MV-4-11 (cell line): ENCODE data around the gene CDK18.

Source experiments
- DNase-seq: peaks from one replicate; lab custom pipeline; 2025; lab: John Stamatoyannopoulos, UW

The CDK18 gene

DNA sequence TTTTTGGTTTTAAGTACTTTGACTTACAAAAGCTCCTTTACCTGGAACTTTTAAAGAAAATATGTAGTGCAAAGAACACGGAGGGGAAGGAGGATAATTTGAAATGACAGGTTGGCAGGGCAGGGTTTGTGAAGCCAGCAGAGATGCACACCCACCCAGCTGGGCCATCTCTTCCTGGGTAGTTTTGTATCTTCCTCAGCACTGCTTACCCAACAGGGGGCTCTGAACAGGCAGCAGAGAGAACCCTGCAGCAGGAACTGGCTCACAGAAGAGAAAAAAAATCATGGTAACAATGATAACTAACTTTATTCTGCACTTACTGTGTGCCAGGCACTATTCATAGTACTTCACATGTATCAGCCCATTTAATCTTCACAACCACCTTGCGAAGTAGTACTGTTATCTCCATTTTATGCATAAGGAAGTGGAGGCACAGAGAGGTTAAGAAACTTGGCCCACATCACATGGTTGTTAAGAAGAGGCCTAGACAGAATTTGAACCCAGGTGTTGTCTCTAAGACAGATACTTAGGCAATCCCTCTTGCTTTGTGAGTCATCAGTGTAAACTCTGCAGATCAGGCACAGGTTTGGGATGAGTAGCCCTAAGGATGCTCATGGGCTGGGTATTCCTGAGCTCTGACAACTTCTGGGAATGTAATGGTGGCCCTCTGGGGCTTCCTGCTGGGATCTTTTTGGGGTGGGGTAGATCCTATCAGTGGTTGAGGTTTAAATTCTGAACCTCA, 66.5 kb downstream of the CDK18 start:
- DNase-seq: no peak

DNA sequence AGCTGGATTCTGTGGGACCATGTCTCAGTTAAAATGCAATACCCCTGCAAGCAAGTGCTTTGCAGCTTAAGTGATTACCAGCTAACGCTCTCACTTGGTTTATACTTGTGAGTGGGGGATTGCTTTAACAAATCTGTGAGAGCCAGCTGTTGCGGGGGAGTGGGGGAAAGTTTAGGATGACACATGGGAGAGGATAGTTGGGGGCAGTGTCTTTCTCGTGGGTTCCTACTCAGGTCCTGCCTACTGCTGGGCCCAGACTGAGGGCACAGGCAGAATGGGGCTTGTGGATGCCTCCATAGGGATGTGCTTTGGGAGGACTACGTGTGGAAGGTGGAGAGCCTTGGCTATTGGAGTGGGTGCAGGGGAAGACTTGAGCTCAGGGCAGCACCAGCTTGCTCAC, 67.3 kb downstream of the CDK18 start:
- DNase-seq: no peak

DNA sequence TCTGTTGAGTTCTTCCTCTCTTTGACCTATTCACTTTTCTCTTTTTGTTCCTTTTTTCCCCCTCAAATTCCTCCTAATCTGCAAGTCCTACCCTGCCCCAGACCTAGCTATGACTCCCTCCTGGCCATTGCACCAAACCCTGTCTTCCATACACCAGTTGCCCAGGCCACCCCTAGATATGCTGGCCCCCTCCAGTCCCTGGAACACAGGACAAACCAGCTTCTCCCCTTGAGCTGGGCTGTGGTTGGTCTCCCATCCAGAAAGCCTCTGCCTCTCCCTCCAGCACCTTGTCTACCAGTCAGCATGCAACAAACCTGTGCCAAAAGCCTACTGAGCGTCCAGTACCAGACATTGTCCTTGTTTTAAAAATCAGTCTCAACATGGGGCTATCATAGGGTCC, 68.0 kb downstream of the CDK18 start:
- DNase-seq: no peak

DNA sequence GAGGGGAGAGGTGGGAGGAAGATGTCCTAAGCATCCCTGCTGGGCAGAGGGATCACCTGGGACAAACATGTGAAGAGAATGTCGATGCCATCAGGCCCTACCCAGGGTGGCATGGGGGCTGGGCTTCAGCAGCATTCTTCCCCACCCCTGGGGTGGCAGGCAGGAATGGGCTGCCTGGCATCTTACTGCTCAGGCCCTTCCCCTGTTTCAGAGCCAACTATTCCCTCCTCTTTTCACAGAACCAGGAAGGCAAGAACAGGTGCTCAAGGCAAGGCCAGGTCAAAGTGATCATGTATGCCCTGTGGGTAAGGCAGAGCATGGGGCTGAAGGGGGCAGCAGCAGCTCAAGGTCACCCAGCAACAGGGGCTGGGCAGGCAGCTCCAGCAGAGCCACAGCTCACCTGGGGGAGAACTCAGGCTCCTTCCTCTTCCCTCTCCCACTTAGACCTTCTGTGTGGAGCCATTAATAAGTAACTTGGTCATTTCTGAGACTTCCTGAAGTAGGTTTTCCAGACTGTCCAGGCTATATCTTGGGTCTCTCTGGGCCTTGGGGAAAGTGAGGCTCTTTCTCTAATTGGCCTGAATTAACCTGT, 70.9 kb downstream of the CDK18 start:
- DNase-seq: no peak

DNA sequence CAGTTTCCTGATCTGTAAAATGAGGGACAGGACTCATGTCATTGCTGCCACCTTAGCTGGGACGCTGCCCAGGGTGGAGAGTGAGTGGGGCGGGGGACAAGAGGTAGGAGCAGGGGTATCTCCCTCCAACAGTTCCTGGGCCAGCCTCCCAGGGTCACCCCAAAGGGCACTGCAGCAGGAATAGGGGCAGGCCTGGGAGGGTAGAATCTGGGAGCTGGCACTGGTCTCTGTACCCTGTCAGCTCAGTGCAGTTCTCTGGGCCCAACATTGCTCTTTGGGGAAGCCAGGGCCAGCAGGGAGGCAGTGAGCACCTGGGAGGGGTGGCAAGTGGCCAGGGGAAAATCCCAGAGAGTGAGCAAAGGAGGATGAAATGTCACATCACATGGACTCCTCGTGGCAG, 71.5 kb downstream of the CDK18 start:
- no peak for DNase-seq

DNA sequence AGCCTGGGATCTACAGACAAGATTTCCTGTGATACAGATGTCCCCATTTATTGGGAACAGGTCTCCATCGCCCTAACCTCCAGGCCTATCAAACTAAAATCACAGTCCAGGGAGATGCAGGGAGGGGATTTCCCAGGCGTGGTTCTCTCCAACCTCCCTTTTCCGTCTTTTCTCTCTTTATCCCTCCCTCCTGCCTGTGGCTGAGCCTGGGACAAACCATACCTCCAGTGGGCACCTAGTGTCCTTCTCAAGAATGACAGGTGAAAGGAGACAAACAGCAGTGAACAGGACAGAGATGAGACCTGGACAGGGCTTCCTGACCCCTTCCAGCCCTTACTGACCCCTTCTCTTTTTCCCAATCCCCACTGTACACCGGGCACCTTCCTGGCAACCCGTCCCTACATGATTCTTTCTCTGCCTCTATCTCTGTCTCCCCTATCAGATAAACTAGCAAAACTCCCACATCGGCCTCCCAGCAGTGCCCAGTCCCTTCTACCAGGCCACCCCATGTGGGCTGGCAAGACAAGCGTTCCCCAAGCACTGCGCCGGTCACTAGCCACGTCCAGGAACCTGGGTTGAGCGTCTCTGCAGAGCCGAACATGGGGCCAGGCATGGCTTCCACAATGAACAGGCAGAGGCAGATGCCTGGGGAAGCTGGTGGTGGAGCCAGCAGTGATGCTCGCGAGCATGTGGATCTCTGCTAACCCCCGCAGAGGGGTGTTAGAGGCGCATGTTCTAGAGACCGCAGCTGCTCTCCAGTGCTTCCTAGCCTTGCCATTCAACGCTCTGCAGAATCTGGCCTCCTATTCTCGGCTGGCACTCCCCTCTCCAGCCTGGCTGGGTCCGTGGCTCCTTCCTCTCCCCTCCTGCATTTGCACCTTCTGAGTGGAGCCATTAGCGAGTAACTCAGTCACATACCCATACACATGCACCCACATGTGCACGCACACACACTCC, 72.6 kb downstream of the CDK18 start:
- no peak for DNase-seq

DNA sequence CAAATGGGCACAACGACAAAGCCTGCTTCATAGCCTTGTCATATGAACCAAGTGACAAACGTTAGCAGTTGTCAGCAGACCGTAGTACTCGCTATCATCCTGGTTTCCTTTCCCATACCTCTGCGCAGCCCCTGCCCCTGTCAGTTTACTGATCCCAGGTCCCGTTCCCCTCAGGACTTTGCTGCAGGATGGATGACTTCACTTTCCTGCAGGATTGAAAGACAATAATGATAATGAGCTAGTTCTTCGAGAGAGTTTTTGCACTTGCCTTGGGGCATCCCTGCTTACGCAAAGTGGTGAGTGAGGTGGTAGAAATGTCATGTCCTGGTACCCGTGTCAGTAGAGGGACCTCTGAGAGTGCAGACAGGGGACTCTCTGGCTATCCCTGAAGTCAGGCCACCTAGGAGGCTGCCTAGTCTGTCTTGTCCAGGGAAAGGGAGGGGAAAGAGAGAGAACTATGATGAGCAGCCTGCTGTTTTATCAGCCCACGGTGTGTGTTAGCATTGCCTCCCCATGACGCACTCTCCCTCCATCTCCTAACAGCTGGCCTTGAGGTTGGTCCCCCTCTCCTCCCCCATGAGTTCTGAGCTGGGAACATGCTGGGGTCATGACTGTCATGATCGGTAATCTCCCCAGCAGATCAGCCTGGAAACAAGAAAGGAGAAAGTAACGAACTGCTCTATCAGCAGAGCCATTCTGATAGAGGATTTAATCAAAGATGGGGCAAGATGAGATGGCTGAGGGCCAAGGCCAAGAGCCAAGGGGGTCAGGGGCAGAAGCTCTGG, 73.6 kb downstream of the CDK18 start:
- no peak for DNase-seq

DNA sequence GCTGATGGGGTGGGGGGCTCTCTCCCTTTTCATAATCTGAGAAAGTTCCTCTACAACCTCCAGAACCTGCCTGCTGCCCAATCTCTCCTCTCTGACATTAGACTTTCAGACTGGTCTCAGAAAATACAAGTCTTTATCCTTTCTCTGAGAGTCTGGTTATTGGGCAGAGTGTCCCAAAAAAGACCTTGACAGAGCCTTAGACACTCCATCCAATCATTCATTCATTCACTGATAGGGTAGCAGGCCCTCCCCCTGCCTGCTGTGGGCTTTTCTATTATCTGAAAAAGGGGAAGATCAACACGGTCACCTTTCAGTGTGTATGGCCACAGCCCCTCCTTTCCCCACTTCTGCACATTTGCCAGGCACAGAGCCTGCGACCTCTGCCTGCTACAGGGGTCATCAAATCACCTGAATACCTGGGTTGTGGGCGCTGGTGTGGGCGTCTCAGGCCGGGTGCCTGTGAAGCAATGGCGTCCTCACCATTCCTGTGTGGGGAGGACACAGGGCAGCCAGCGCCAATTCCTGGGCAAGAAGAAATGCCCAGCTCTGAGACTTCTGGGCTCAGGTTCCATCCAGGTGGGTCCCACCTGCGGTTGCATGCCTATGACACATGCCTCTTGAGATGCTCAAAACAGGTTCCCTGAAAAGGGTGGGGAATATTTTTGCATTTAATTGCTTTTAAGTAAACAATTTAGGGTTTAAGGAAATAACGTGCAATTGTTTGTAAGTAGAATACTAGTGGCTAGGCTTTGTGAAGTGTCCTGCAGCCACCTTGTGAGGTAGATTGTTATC, 74.5 kb downstream of the CDK18 start:
- DNase-seq: no peak

DNA sequence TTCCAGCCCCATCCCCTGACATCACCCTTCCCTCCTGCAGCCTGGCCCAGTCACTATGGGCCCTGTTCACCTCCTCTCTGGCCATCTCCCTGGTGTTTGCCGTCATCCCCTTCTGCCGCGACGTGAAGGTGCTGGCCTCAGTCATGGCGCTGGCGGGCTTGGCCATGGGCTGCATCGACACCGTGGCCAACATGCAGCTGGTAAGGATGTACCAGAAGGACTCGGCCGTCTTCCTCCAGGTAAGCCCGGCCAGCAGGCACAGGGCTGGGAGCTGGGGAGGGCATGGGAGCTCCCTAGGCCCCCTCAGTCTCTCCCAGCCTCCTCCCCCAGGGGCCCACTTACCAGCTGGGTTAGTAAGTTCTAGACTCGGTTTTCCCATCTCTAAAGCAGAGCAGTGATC, 75.2 kb downstream of the CDK18 start:
- no peak for DNase-seq

DNA sequence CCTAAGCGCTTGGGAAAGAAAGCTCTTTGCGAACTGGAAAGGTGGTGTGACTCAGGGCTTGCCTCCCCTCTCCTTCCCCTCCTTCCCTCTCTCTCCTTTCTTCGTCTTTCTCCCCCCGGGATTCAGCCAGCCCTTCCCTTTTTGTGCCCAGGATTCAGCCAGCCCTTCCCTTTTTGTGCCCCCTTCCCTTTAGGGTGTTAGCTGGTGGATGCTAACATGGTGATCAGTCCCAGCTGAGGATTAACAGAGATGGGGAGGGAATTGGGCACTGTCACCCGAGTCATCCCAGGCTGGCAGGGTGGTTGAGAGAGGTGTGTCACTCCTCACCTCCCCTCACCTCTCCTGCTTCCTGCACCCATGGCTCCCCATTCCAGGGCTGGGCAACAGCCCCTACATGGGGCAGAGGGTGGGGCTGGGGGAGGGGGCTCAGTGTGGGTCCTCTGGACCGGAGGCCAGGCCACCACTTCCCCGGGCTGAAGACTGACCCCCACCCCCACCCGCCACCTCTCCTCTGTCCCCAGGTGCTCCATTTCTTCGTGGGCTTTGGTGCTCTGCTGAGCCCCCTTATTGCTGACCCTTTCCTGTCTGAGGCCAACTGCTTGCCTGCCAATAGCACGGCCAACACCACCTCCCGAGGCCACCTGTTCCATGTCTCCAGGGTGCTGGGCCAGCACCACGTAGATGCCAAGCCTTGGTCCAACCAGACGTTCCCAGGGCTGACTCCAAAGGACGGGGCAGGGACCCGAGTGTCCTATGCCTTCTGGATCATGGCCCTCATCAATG, 75.9 kb downstream of the CDK18 start:
- DNase-seq: no peak

DNA sequence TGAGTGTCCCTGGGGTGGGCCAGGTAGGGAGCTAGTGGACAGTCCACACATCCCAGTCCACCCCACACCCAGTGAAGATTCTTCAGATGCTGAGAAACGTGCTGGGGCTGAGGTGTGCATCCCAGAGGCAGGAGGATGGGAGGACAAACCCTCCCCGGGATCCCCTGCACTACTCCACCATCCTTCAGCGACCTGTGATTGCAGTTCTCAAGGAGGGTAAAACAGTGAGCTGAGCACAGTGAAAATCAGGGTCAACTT, 76.4 kb downstream of the CDK18 start:
- DNase-seq: no peak

DNA sequence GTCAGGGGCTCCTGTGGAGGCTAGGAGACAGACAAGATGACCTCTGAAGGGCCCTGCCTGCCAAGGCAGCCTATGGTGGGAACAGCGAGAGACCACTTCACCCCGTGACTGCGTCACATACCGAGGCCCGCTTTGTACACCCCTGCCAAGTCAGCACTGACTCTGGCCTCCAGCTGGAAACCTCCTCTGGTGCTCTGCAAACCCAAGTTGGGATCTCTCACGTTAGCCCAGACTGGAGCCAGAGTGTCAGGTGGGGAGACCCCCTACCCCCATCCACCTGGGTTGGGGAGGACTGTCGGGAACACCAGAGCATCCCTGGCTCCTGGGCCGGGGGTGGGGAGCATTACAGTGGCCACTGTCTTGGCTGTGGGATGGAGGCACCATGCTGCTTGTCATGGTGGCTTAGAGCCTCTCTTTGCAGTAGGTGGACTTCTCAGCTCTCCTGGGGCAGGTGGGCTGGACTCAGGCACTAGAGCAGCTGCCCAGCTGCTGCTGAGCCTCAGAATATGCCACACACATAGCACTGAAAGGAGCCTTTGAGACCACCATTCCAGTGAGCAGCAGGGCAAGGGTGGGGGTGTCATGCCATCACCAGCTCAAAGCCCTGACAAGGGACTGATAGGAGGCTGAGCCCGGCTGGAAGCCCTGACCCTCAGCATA, 77.0 kb downstream of the CDK18 start:
- DNase-seq: no peak

DNA sequence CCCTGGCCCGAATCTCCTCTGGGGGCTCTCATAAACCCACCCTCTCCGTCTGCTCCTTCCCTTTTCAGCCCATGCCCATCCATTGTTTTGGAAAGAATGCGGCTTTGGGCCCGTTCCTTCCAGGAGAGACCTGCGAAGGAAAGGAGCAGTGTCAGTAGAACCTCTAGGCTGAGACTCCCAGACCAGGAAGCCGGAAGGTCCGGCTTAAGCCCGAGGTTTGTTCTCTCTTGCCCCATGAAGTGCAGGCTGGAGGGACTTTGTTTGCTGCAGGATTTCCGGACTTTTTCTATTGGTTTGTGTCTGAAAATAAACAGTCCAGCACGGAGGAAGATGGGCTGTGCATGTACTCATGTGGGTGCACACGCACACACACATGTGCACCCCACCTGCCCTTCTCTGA, 77.6 kb downstream of the CDK18 start:
- no peak for DNase-seq
